Caco-2 (cell line): ENCODE data around the gene CRMP1. TPM values are rescaled to one million over a fixed set of nuclear protein-coding genes. Genes with fewer than 3 reads are reported as not detected.

Experiments
- BruUV-seq: library from RNA; stranded (reverse); fragments of 400-500 nt; replicated peaks from 2 replicates; lab custom pipeline; 2021; lab: Mats Ljungman, UMichigan
- CTCF ChIA-PET: fragments of 300-600 bp; sonication (Branson Sonifier 250); formaldehyde crosslinking; loops from one replicate; lab custom pipeline; 2022; ENCODE audit warnings: antibody characterized with exemption; lab: Charles Lee
- POLR2A ChIA-PET: fragments of 300-600 bp; sonication (Branson Sonifier 250); formaldehyde crosslinking; loops from one replicate; lab custom pipeline; 2022; ENCODE audit warnings: antibody characterized with exemption; lab: Charles Lee
- DNase-seq, 2 experiments: peaks; one replicate each; pipeline versions ENCODE4 v3.0.0 to v3.0.0-alpha.2; 2020 to 2022
- H3K27me3 ChIP-seq: replicated peaks from 2 replicates; pipeline ENCODE4 v1.6.0; 2011; ENCODE audit warnings: low read length; ENCODE audit not compliant: control insufficient read depth, insufficient read depth
- H3K36me3 ChIP-seq: 2 replicates; pipeline ENCODE4 v1.5.1; 2011; ENCODE audit warnings: low read length; ENCODE audit not compliant: control insufficient read depth, insufficient read depth
- H3K4me1 ChIP-seq: fragments of 250-450 bp; sonication (Bioruptor Pico); 2 replicates; pipeline ENCODE4 v1.5.1; 2020; ENCODE audit warnings: mild to moderate bottlenecking
- H3K4me3 ChIP-seq: 2 replicates; pipeline ENCODE4 v1.5.1; 2011; ENCODE audit warnings: low read depth, mild to moderate bottlenecking, control low read depth, low read length
- H3K9me3 ChIP-seq: fragments of 250-450 bp; sonication (Bioruptor Pico); 2 replicates; pipeline ENCODE4 v1.5.1; 2020; ENCODE audit warnings: mild to moderate bottlenecking, moderate library complexity
- H3K27ac Mint-ChIP-seq: one replicate; pipeline ENCODE4 v1.8.0; 2022; ENCODE audit warnings: mixed read lengths; ENCODE audit not compliant: unreplicated experiment
- H3K27me3 Mint-ChIP-seq: one replicate; pipeline ENCODE4 v1.8.0; 2022; ENCODE audit warnings: mixed read lengths; ENCODE audit not compliant: insufficient read depth, unreplicated experiment
- H3K36me3 Mint-ChIP-seq: one replicate; pipeline ENCODE4 v1.8.0; 2022; ENCODE audit warnings: mild to moderate bottlenecking, mixed read lengths; ENCODE audit not compliant: insufficient read depth, unreplicated experiment
- H3K4me1 Mint-ChIP-seq: one replicate; pipeline ENCODE4 v1.8.0; 2022; ENCODE audit warnings: low read depth, mixed read lengths; ENCODE audit not compliant: unreplicated experiment
- H3K4me3 Mint-ChIP-seq: one replicate; pipeline ENCODE4 v1.8.0; 2022; ENCODE audit warnings: mild to moderate bottlenecking, moderate library complexity, mixed read lengths; ENCODE audit not compliant: unreplicated experiment
- H3K9me3 Mint-ChIP-seq: one replicate; pipeline ENCODE4 v1.8.0; 2022; ENCODE audit warnings: mixed read lengths; ENCODE audit not compliant: unreplicated experiment
- intact Hi-C: fragments of 100-400 bp; cut with micrococcal nuclease; formaldehyde crosslinking; loops from one replicate; pipeline ENCODE4 v1.10.0; 2022; ENCODE audit not compliant: unreplicated experiment
- total RNA-seq: library from RNA; stranded (reverse); gene quantifications from 2 replicates; pipeline ENCODE4 v1.2.3, GENCODE V29; 2022
- TF ChIP-seq, protein P1 (sequence below), 2 experiments: fragments of 200-600 bp in 1 of 2; IDR thresholded peaks; 1 replicate in 1 of 2; 2 replicates in 1 of 2; pipeline versions ENCODE4 v1.5.1 to v1.8.0; 2011 to 2022; ENCODE audit warnings: antibody characterized with exemption in 1 of 2, control low read depth in 1 of 2, inconsistent platforms in 1 of 2, low read depth in 1 of 2, low read length in 1 of 2, mild to moderate bottlenecking in 1 of 2, moderate library complexity in 1 of 2; ENCODE audit not compliant: insufficient read depth in 1 of 2, severe bottlenecking in 1 of 2, unreplicated experiment in 1 of 2

Gene CRMP1
- total RNA-seq, 1 experiment from 2014 or later: not detected

DNA sequence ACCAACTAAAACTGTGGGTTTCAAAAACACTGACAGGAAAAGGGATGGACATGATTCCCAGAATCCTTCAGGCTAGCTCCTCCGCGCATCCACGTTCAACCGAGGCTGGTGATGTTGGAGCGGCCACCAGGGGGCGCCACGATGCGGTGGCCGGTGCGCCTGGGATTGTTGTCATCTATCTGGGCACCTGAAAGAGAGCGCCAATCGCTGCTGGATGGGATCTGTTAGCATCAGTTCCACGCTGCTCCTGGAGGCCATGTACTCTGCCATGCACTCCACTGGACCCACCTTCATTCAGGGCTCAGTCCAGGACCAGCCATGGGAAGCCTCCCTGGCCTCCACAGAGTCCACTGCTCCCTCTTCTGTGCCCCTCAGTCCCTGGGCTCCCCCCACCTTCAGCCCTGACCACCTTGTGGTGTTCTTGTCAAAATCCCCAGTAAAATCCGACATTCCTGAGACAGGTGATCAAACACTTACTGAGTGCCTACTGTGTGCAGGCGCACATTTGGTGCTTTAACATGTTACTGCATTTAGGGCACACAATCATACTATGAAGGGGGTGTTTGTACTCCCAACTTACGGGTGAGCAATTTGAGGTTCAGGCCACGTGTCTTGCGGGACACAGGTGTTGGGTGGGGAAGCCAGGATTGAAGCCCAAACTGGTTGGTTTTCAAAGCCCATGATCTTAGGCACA is 71.1 kb downstream of the CRMP1 start:
- Histone ChIP-seq H3K9me3 (no peaks in the 10 kb centered on the region), H3K4me3 (no peak overlapping the region), H3K27me3 (no peaks in the 10 kb centered on the region), H3K36me3 (no peaks in the 10 kb centered on the region), H3K4me1 (no peaks in the 10 kb centered on the region)
- H3K4me3 Mint-ChIP-seq: no peak overlapping the region
- H3K36me3 Mint-ChIP-seq: no peaks in the 10 kb centered on the region
- no peak for DNase-seq
- H3K9me3 Mint-ChIP-seq: no peaks in the 10 kb centered on the region
- H3K27ac Mint-ChIP-seq: no peak overlapping the region
- intact Hi-C loops: no loop called here
- BruUV-seq: no TSS peak
- ChIA-PET CTCF (interaction anchor here (0.7 kb wide), 1 partner anchor 9 kb away, joined by 3 read pairs; no protein-coding TSS in a partner anchor), POLR2A (no interaction called here)
- TF ChIP-seq, protein P1, sequence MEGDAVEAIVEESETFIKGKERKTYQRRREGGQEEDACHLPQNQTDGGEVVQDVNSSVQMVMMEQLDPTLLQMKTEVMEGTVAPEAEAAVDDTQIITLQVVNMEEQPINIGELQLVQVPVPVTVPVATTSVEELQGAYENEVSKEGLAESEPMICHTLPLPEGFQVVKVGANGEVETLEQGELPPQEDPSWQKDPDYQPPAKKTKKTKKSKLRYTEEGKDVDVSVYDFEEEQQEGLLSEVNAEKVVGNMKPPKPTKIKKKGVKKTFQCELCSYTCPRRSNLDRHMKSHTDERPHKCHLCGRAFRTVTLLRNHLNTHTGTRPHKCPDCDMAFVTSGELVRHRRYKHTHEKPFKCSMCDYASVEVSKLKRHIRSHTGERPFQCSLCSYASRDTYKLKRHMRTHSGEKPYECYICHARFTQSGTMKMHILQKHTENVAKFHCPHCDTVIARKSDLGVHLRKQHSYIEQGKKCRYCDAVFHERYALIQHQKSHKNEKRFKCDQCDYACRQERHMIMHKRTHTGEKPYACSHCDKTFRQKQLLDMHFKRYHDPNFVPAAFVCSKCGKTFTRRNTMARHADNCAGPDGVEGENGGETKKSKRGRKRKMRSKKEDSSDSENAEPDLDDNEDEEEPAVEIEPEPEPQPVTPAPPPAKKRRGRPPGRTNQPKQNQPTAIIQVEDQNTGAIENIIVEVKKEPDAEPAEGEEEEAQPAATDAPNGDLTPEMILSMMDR (IDR thresholded peaks at IDR 0.05; ENCODE audit: insufficient read depth in 1 of 2, low read depth in 1 of 2, low read length in 1 of 2, severe bottlenecking in 1 of 2, unreplicated experiment in 1 of 2): peak in 1 of 2 experiments; percentile 36
- H3K4me1 Mint-ChIP-seq: no peaks in the 10 kb centered on the region
- peaks cover 9% of the 10 kb centered on the region for H3K27me3 Mint-ChIP-seq

DNA sequence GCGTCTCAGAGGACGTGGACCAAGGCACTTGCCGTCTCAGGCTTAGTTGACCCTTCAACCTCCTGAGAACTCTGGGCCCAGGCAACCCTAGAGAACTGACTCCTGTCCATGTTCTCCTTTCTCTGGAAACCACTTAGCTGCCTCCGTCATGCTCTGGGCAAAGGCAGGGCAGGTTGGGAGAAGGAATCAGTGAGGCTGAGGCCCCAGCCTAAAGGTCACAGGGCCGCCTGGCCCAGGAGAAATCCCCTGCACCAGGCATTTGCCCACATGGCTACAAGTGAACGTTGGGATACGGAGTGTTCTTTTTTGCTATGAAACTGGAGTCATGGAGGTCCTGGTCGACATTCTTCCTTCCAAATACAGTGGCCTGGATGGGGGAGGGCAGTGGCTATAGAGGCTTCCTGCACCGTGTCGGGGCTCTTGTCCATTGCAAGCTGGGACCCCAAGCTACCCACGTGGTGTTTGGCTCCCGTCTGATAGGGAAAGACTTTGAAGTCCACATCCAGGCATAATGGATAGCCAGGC is 76.0 kb downstream of the CRMP1 start:
- Mint-ChIP-seq H3K4me3 (no peak overlapping the region), H3K9me3 (no peaks in the 10 kb centered on the region), H3K27ac (no peak overlapping the region), H3K36me3 (no peaks in the 10 kb centered on the region), H3K27me3 (peaks cover 9% of the 10 kb centered on the region), H3K4me1 (no peaks in the 10 kb centered on the region)
- TF ChIP-seq, protein P1 (IDR thresholded peaks at IDR 0.05; ENCODE audit: insufficient read depth in 1 of 2, low read depth in 1 of 2, low read length in 1 of 2, severe bottlenecking in 1 of 2, unreplicated experiment in 1 of 2): no peak
- CTCF ChIA-PET: no interaction called here
- DNase-seq: no peak
- intact Hi-C loops: no loop called here
- POLR2A ChIA-PET: no interaction called here
- H3K9me3 ChIP-seq: no peaks in the 10 kb centered on the region
- H3K27me3 ChIP-seq: no peaks in the 10 kb centered on the region; the same call in 1 of the 2 replicates
- H3K36me3 ChIP-seq: no peaks in the 10 kb centered on the region
- H3K4me1 ChIP-seq: no peaks in the 10 kb centered on the region
- BruUV-seq: no TSS peak
- H3K4me3 ChIP-seq: no peak overlapping the region

DNA sequence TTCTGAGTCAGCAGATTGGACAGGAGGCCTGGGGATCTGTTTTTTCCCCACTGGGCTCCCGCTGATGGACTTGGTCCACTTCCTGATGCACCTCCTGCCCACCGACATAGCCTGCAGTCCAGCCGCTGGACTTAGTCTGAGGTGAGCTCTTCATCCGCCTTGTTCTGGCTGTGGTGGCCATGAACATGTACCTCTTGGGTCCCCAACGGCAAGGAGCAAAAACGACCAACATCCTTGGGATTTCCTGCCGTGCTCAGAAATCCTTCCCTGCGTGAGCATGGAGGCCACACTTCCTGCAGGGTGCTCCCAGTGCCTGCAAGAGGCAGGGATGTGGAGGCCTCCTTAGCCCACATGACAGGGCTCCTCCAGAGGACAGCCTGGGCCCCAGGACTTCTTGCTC is 76.8 kb downstream of the CRMP1 start:
- H3K4me3 Mint-ChIP-seq: no peak overlapping the region
- Histone ChIP-seq H3K4me3 (no peak overlapping the region), H3K27me3 (no peaks in the 10 kb centered on the region; the same call in 1 of the 2 replicates), H3K9me3 (no peaks in the 10 kb centered on the region), H3K36me3 (no peaks in the 10 kb centered on the region), H3K4me1 (no peaks in the 10 kb centered on the region)
- DNase-seq: no peak
- H3K27me3 Mint-ChIP-seq: peaks cover 9% of the 10 kb centered on the region
- no peaks in the 10 kb centered on the region for H3K9me3 Mint-ChIP-seq
- CTCF ChIA-PET: no interaction called here
- intact Hi-C loops: no loop called here
- TF ChIP-seq, protein P1 (IDR thresholded peaks at IDR 0.05; ENCODE audit: insufficient read depth in 1 of 2, low read depth in 1 of 2, low read length in 1 of 2, severe bottlenecking in 1 of 2, unreplicated experiment in 1 of 2): no peak
- H3K27ac Mint-ChIP-seq: no peak overlapping the region
- no peaks in the 10 kb centered on the region for H3K4me1 Mint-ChIP-seq
- BruUV-seq: no TSS peak
- POLR2A ChIA-PET: no interaction called here
- H3K36me3 Mint-ChIP-seq: no peaks in the 10 kb centered on the region
